ENCODE results near the gene ZDHHC8. TPM values are rescaled to one million over a fixed set of nuclear protein-coding genes. Genes with fewer than 3 reads are reported as not detected.

ZDHHC8 gene
- total RNA-seq, 1 experiment from 2014 or later: 51.7 TPM

DNA sequence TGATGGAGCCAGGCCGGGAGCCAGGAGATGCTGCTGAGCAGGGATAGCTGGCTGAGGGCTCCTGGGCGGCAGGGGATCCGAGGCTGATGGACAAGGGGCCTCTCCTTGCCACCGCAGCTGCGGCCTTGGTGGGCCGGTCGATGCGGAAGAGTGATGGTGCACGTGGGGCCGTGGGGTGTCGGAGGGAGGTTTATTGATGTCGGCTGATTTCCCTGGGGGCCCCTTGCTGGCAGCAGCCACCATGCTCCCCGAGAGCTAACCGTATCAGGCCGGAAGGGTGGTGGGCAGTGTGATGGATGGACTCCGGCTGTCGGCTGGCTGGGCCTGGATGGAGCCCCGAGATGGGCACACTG lies 50.3 kb downstream of the ZDHHC8 start:
- no peaks in the 10 kb centered on the region for H3K27me3 ChIP-seq (ENCODE audit: insufficient read depth, low read length)
- no peak overlapping the region for H3T11ph ChIP-seq (ENCODE audit: low read length)
- no peak for DNase-seq
- no peaks in the 10 kb centered on the region for H3K27me3 Mint-ChIP-seq (ENCODE audit: low read depth)
- WGBS (ENCODE audit: extremely low coverage, insufficient read length, low lambda C conversion rate): no CpG with 5 or more reads among the region's 18 CpGs
- H3K9me3 Mint-ChIP-seq: no peaks in the 10 kb centered on the region
- no peaks in the 10 kb centered on the region for H3K23me2 ChIP-seq (ENCODE audit: insufficient read length, low read depth, low read length, poor library complexity, severe bottlenecking)
- H3K23ac ChIP-seq (ENCODE audit: insufficient read length, low read depth, low read length): no peak overlapping the region
- H4K8ac ChIP-seq (replicated peaks; ENCODE audit: insufficient read length, low read depth, low read length): no peak overlapping the region
- no peak overlapping the region for H3K9ac ChIP-seq (ENCODE audit: extremely low read depth, insufficient read length, low read length)
- H3K27ac ChIP-seq (ENCODE audit: insufficient read length, low read depth, low read length): no peak overlapping the region
- no peak overlapping the region for H2BK120ac ChIP-seq (ENCODE audit: low read depth, low read length, poor library complexity, severe bottlenecking)
- no peaks in the 10 kb centered on the region for H3K79me1 ChIP-seq (ENCODE audit: insufficient read depth, low read depth, low read length, poor library complexity, severe bottlenecking)
- H3K4me2 ChIP-seq (ENCODE audit: insufficient read depth, insufficient read length, low read length): no peak overlapping the region
- H3K27ac Mint-ChIP-seq: no peak overlapping the region
- H3K36me3 Mint-ChIP-seq (ENCODE audit: insufficient read depth in 1 of 3, low read depth in 3 of 3): no peaks in the 10 kb centered on the region
- H3K18ac ChIP-seq (ENCODE audit: insufficient read length, low read depth, low read length): no peak overlapping the region
- no peak overlapping the region for H2BK5ac ChIP-seq (ENCODE audit: insufficient read length, low read length)
- no peak overlapping the region for H2AK5ac ChIP-seq (ENCODE audit: insufficient read length, low read length)
- no peaks in the 10 kb centered on the region for H3K9me3 ChIP-seq (ENCODE audit: control insufficient read depth, low read depth, low read length)
- no peak overlapping the region for H3K56ac ChIP-seq (ENCODE audit: insufficient read length, low read depth, low read length)
- no peak overlapping the region for H3K4me3 Mint-ChIP-seq
- no peak overlapping the region for H4K5ac ChIP-seq (ENCODE audit: insufficient read length, low read depth, low read length)
- no peaks in the 10 kb centered on the region for H3K4me1 ChIP-seq (ENCODE audit: insufficient read depth, low read length)
- H4K91ac ChIP-seq (ENCODE audit: insufficient read length, low read depth, low read length): no peak overlapping the region
- TF ChIP-seq, protein P1, sequence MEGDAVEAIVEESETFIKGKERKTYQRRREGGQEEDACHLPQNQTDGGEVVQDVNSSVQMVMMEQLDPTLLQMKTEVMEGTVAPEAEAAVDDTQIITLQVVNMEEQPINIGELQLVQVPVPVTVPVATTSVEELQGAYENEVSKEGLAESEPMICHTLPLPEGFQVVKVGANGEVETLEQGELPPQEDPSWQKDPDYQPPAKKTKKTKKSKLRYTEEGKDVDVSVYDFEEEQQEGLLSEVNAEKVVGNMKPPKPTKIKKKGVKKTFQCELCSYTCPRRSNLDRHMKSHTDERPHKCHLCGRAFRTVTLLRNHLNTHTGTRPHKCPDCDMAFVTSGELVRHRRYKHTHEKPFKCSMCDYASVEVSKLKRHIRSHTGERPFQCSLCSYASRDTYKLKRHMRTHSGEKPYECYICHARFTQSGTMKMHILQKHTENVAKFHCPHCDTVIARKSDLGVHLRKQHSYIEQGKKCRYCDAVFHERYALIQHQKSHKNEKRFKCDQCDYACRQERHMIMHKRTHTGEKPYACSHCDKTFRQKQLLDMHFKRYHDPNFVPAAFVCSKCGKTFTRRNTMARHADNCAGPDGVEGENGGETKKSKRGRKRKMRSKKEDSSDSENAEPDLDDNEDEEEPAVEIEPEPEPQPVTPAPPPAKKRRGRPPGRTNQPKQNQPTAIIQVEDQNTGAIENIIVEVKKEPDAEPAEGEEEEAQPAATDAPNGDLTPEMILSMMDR (conservative IDR thresholded peaks at IDR 0.05): no peak
- peaks cover 7 to 11% of the 10 kb centered on the region in 2 experiments for H3K4me1 Mint-ChIP-seq
- peaks cover 3% of the 10 kb centered on the region for H4K20me1 ChIP-seq (ENCODE audit: control insufficient read depth, insufficient read depth, insufficient read length)
- H3K4ac ChIP-seq (ENCODE audit: low read depth, low read length): no peak overlapping the region
- H2BK12ac ChIP-seq (ENCODE audit: insufficient read length, low read depth, low read length): no peak overlapping the region
- H3K14ac ChIP-seq (ENCODE audit: insufficient read depth, low read length): no peak overlapping the region
- no peak overlapping the region for H2AFZ ChIP-seq (ENCODE audit: low read length)
- H2BK15ac ChIP-seq (ENCODE audit: low read depth, low read length): no peak overlapping the region
- no peaks in the 10 kb centered on the region for H3K79me2 ChIP-seq (ENCODE audit: insufficient read depth, low read length)
- no peak overlapping the region for H2BK20ac ChIP-seq (ENCODE audit: low read depth, low read length, poor library complexity, severe bottlenecking)
